Endothelial cell of umbilical vein (primary cell): Measurements from ENCODE around the gene TOM1L2. TPM values are rescaled to one million over a fixed set of nuclear protein-coding genes. Genes with fewer than 3 reads are reported as not detected.

Source experiments
- BruUV-seq: library from RNA; stranded (reverse); fragments of 400-500 nt; replicated peaks from 2 replicates; lab custom pipeline; 2021; lab: Mats Ljungman, UMichigan
- CTCF ChIA-PET: fragments of 300-600, 350-600 bp; sonication (Branson Sonifier 250); formaldehyde crosslinking; loops from one replicate; lab custom pipeline; 2021; ENCODE audit warnings: antibody characterized with exemption, inconsistent platforms; lab: Charles Lee
- POLR2A ChIA-PET: fragments of 300-600, 350-600 bp; sonication (Branson Sonifier 250); formaldehyde crosslinking; loops from one replicate; lab custom pipeline; 2021; ENCODE audit warnings: antibody characterized with exemption, inconsistent platforms; lab: Charles Lee
- DNase-seq: peaks from one replicate; pipeline ENCODE4 v3.0.0-alpha.2; 2011; ENCODE audit warnings: low read depth, low spot score
- FAIRE-seq: peaks from 2 replicates; lab custom pipeline; 2011; peaks lifted over from hg19 to GRCh38; lab: Jason Lieb, UNC
- H2AFZ ChIP-seq: 2 replicates; pipeline ENCODE4 v1.6.0; 2012; ENCODE audit warnings: low read depth, low read length, control low read depth, inconsistent platforms
- H3K27ac ChIP-seq: 2 replicates; pipeline ENCODE4 v1.5.1; 2011; ENCODE audit warnings: low read depth, mild to moderate bottlenecking, control low read depth, low read length, moderate library complexity; ENCODE audit not compliant: insufficient read depth
- H3K27me3 ChIP-seq, 2 experiments: 2 replicates each; pipeline versions ENCODE4 v1.6.0 to v1.6.1; 2011; ENCODE audit warnings: low read length in 2 of 2, mixed read lengths in 1 of 2; ENCODE audit not compliant: control insufficient read depth in 2 of 2, insufficient read depth in 2 of 2
- H3K36me3 ChIP-seq, 2 experiments: 2 replicates in 1 of 2; 3 replicates in 1 of 2; pipeline ENCODE4 v1.5.1; 2011; ENCODE audit warnings: low read length in 2 of 2, mild to moderate bottlenecking in 1 of 2, moderate library complexity in 1 of 2; ENCODE audit not compliant: control insufficient read depth in 2 of 2, insufficient read depth in 2 of 2; ENCODE audit errors: extremely low read depth in 1 of 2
- H3K4me1 ChIP-seq: 3 replicates; pipeline ENCODE4 v1.5.1; 2011; ENCODE audit warnings: mild to moderate bottlenecking, low read length; ENCODE audit not compliant: control insufficient read depth, insufficient read depth; ENCODE audit errors: extremely low read depth
- H3K4me2 ChIP-seq: 2 replicates; pipeline ENCODE4 v1.6.1; 2011; ENCODE audit warnings: low read length, control low read depth, mixed read lengths; ENCODE audit not compliant: insufficient read depth
- H3K4me3 ChIP-seq, 3 experiments: fragments of 200-600 bp in 1 of 3; sonication (generic), shearing (Covaris generic) in 1 of 3; replicated peaks in 1 of 3; 2 replicates each; pipeline ENCODE4 v1.5.1; 2011 to 2016; ENCODE audit warnings: control low read depth in 3 of 3, low read length in 3 of 3, mild to moderate bottlenecking in 2 of 3, inconsistent platforms in 1 of 3, low read depth in 1 of 3, moderate library complexity in 1 of 3; ENCODE audit not compliant: insufficient read depth in 1 of 3
- H3K79me2 ChIP-seq: 2 replicates; pipeline ENCODE4 v1.6.0; 2012; ENCODE audit warnings: low read length, inconsistent platforms; ENCODE audit not compliant: control insufficient read depth, insufficient read depth
- H3K9ac ChIP-seq: replicated peaks from 2 replicates; pipeline ENCODE3; 2011; ENCODE audit warnings: low read length, control low read depth; ENCODE audit not compliant: insufficient read depth; ENCODE audit errors: extremely low read depth
- H3K9me1 ChIP-seq: replicated peaks from 3 replicates; pipeline ENCODE4 v1.6.0; 2011; ENCODE audit warnings: mild to moderate bottlenecking, low read length; ENCODE audit not compliant: control insufficient read depth, insufficient read depth; ENCODE audit errors: extremely low read depth
- H3K9me3 ChIP-seq: replicated peaks from 2 replicates; pipeline ENCODE4 v1.5.1; 2012; ENCODE audit warnings: low read length, inconsistent platforms; ENCODE audit not compliant: control insufficient read depth, insufficient read depth
- H4K20me1 ChIP-seq: replicated peaks from 2 replicates; pipeline ENCODE3; 2011; ENCODE audit warnings: mild to moderate bottlenecking, low read length; ENCODE audit not compliant: control insufficient read depth, insufficient read depth; ENCODE audit errors: extremely low read depth
- CTCF ChIP-seq, 2 donors: IDR thresholded peaks; 1 replicate in 1 of 2; 2 replicates in 1 of 2; pipeline ENCODE4 v1.5.1; 2011; ENCODE audit warnings: low read length in 2 of 2, mild to moderate bottlenecking in 2 of 2, moderate library complexity in 2 of 2, control low read depth in 1 of 2, inconsistent platforms in 1 of 2, low read depth in 1 of 2; ENCODE audit not compliant: insufficient read depth in 1 of 2; ENCODE audit errors: extremely low read depth in 1 of 2
- EZH2 ChIP-seq: IDR thresholded peaks from 2 replicates; pipeline ENCODE4 v1.6.1; 2012; ENCODE audit warnings: borderline replicate concordance, low read depth, mild to moderate bottlenecking, moderate library complexity, low read length, inconsistent platforms; ENCODE audit not compliant: severe bottlenecking
- FOS ChIP-seq: IDR thresholded peaks from 2 replicates; pipeline ENCODE4 v1.6.1; 2011; ENCODE audit warnings: mild to moderate bottlenecking, low read length, moderate library complexity, borderline replicate concordance; ENCODE audit not compliant: insufficient read depth
- GATA2 ChIP-seq: IDR thresholded peaks from 2 replicates; pipeline ENCODE4 v1.7.0; 2011; ENCODE audit warnings: low read depth, mild to moderate bottlenecking, moderate library complexity, mixed read lengths, low read length; ENCODE audit not compliant: insufficient read length, insufficient read depth
- JUN ChIP-seq: IDR thresholded peaks from 2 replicates; pipeline ENCODE4 v1.6.1; 2011; ENCODE audit warnings: borderline replicate concordance, low read depth; ENCODE audit not compliant: insufficient read length, insufficient read depth
- MAX ChIP-seq: IDR thresholded peaks from 2 replicates; pipeline ENCODE4 v1.6.1; 2011; ENCODE audit not compliant: insufficient read depth, insufficient read length
- MYC ChIP-seq: IDR thresholded peaks from one replicate; pipeline ENCODE4 v1.6.1; 2011; ENCODE audit warnings: mild to moderate bottlenecking, low read depth, low read length
- POLR2A ChIP-seq: IDR thresholded peaks from 2 replicates; pipeline ENCODE4 v1.6.1; 2012; ENCODE audit warnings: low read depth, mild to moderate bottlenecking, control low read depth, low read length
- POLR2AphosphoS5 ChIP-seq: IDR thresholded peaks from 2 replicates; pipeline ENCODE4 v1.6.1; 2012; ENCODE audit warnings: low read depth, mild to moderate bottlenecking, control low read depth, low read length, moderate library complexity; ENCODE audit not compliant: insufficient read depth
- dilution Hi-C: fragments of 300-500 bp; cut with MboI; formaldehyde crosslinking; loops from one replicate; pipeline ENCODE4 v1.15.0; 2019; ENCODE audit warnings: low sequenced_read_pairs; ENCODE audit not compliant: extremely low pct_ligation_motif_present
- intact Hi-C: fragments of 100-400 bp; cut with micrococcal nuclease; formaldehyde crosslinking; loops from one replicate; pipeline ENCODE4 v1.10.0; 2022
- polyA plus RNA-seq, 4 experiments: library from polyadenylated mRNA; depleted of rRNA in 3 of 4; stranded (reverse) in 3 of 4; unstranded in 1 of 4; fragments of >200 nt; gene quantifications; 2 replicates each; pipeline versions ENCODE4 v1.2.1 to v1.2.3, GENCODE V29; 2011 to 2012; ENCODE audit warnings: missing spikeins in 1 of 4
- total RNA-seq: library from RNA; stranded (reverse); gene quantifications from 2 replicates; pipeline ENCODE4 v1.2.3, GENCODE V29; 2021

The TOM1L2 gene
- total and polyA plus RNA-seq, 2 donors (not counting 3 experiments of a cell fraction or from before 2014, with no cell fraction given), result 31.7 to 37.6 TPM

GRCh38 chr17:17824119-17824782 is 147.9 kb downstream of the TOM1L2 start:
- no peaks in the 10 kb centered on the region for H4K20me1 ChIP-seq
- TF ChIP-seq POLR2AphosphoS5, result no peak
- TF ChIP-seq MAX, result no peak
- no peak for TF ChIP-seq JUN
- TF ChIP-seq FOS, result no peak
- TF ChIP-seq POLR2A, result no peak
- no peak for TF ChIP-seq CTCF (IDR thresholded peaks at IDR 0.05; ENCODE audit: extremely low read depth in 1 of 2, insufficient read depth in 1 of 2, low read depth in 1 of 2, low read length in 2 of 2)
- TF ChIP-seq GATA2, result no peak
- no peak for TF ChIP-seq EZH2
- no peak for TF ChIP-seq MYC
- peaks cover 34% of the 10 kb centered on the region for H3K4me1 ChIP-seq
- H3K27me3 ChIP-seq, result no peaks in the 10 kb centered on the region
- BruUV-seq, result TSS peak; percentile 75
- H3K9ac ChIP-seq, result peak overlapping the region; percentile 15
- peak overlapping the region; percentile 5 for H2AFZ ChIP-seq
- peak; percentile 50 for FAIRE-seq
- no peak for DNase-seq
- ChIA-PET POLR2A (no interaction called here), CTCF (interaction anchor here (0.7 to 1.0 kb wide), 4 partner anchors 10 to 52 kb away, joined by 3 to 4 read pairs (median 4); no protein-coding TSS in a partner anchor)
- H3K36me3 ChIP-seq, result no peaks in the 10 kb centered on the region
- H3K9me1 ChIP-seq, result no peaks in the 10 kb centered on the region
- peak overlapping the region; percentile 53 for H3K27ac ChIP-seq
- peak overlapping the region; percentile 33 for H3K4me2 ChIP-seq
- peaks cover 63% of the 10 kb centered on the region for H3K79me2 ChIP-seq
- no peaks in the 10 kb centered on the region for H3K9me3 ChIP-seq
- dilution Hi-C loops, result no loop called here
- intact Hi-C loops, result no loop called here
- peak overlapping the region in 1 of 3 experiments; percentile 17 for H3K4me3 ChIP-seq
